WTC11 (cell line): ENCODE data around the gene LRP1. TPM values are rescaled to one million over a fixed set of nuclear protein-coding genes. Genes with fewer than 3 reads are reported as not detected.

Experiments used
- ATAC-seq: fragments of 200-7000 bp; cut with Tn5 transposase; 2 replicates; pipeline ENCODE4 v1.10.0; 2021; ENCODE audit warnings: mild to moderate bottlenecking, moderate library complexity
- CTCF ChIA-PET: fragments of 300-600 bp; sonication (Branson Sonifier 250); formaldehyde crosslinking; loops from one replicate; lab custom pipeline; 2021; ENCODE audit warnings: antibody characterized with exemption; lab: Charles Lee
- POLR2A ChIA-PET: fragments of 350-600 bp; sonication (Branson Sonifier 250); formaldehyde crosslinking; loops from one replicate; lab custom pipeline; 2021; ENCODE audit warnings: antibody characterized with exemption; lab: Charles Lee
- DNase-seq: peaks from one replicate; pipeline ENCODE4 v3.0.0; 2021; ENCODE audit warnings: low spot score
- H3K27ac Mint-ChIP-seq: 2 replicates; pipeline ENCODE4 v1.8.0; 2021; ENCODE audit warnings: mixed read lengths
- H3K27me3 Mint-ChIP-seq: 2 replicates; pipeline ENCODE4 v1.8.0; 2021; ENCODE audit warnings: low read depth, mild to moderate bottlenecking, moderate library complexity, mixed read lengths
- H3K36me3 Mint-ChIP-seq: 2 replicates; pipeline ENCODE4 v1.8.0; 2021; ENCODE audit warnings: mixed read lengths
- H3K4me1 Mint-ChIP-seq: 2 replicates; pipeline ENCODE4 v1.8.0; 2022; ENCODE audit warnings: mixed read lengths
- H3K4me3 Mint-ChIP-seq: 2 replicates; pipeline ENCODE4 v1.8.0; 2021; ENCODE audit warnings: mild to moderate bottlenecking, moderate library complexity, mixed read lengths
- H3K9me3 Mint-ChIP-seq: 2 replicates; pipeline ENCODE4 v1.8.0; 2021; ENCODE audit warnings: mixed read lengths
- AR ChIP-seq: fragments of 250-450 bp; sonication (Bioruptor Pico); IDR thresholded peaks from 2 replicates; pipeline ENCODE4 v1.9.0; 2021; ENCODE audit warnings: mild to moderate bottlenecking
- ATF1 ChIP-seq: sonication (generic); formaldehyde crosslinking; IDR thresholded peaks from 2 replicates; pipeline ENCODE4 v1.8.1; 2023; ENCODE audit warnings: mild to moderate bottlenecking, moderate library complexity, missing genetic modification reagents
- CDX4 ChIP-seq: fragments of 250-450 bp; sonication (Bioruptor Pico); IDR thresholded peaks from 2 replicates; pipeline ENCODE4 v1.9.0; 2021; ENCODE audit warnings: moderate library complexity, mild to moderate bottlenecking, inconsistent platforms, borderline replicate concordance
- CREM ChIP-seq: sonication (generic); formaldehyde crosslinking; IDR thresholded peaks from 2 replicates; pipeline ENCODE4 v1.8.1; 2022; ENCODE audit warnings: mild to moderate bottlenecking, missing genetic modification reagents, moderate library complexity
- CTCF ChIP-seq: fragments of 200-600 bp; IDR thresholded peaks from 2 replicates; pipeline ENCODE4 v1.8.0; 2022; ENCODE audit warnings: antibody characterized with exemption
- EMX1 ChIP-seq: fragments of 250-450 bp; sonication (Bioruptor Pico); IDR thresholded peaks from 2 replicates; pipeline ENCODE4 v1.8.0; 2021; ENCODE audit warnings: mild to moderate bottlenecking
- ERG ChIP-seq: fragments of 250-450 bp; sonication (Bioruptor Pico); IDR thresholded peaks from 2 replicates; pipeline ENCODE4 v1.8.0; 2021; ENCODE audit warnings: mild to moderate bottlenecking
- FOXJ3 ChIP-seq: sonication (generic); formaldehyde crosslinking; IDR thresholded peaks from 2 replicates; pipeline ENCODE4 v1.9.0; 2021; ENCODE audit warnings: missing genetic modification reagents, mild to moderate bottlenecking, borderline replicate concordance
- FOXK1 ChIP-seq: sonication (generic); formaldehyde crosslinking; IDR thresholded peaks from 2 replicates; pipeline ENCODE4 v1.8.0; 2022; ENCODE audit warnings: mild to moderate bottlenecking, moderate library complexity, missing genetic modification reagents
- IRF2 ChIP-seq: sonication (generic); formaldehyde crosslinking; IDR thresholded peaks from 2 replicates; pipeline ENCODE4 v1.8.0; 2022; ENCODE audit warnings: low read depth, missing genetic modification reagents, borderline replicate concordance
- JUN ChIP-seq: sonication (generic); formaldehyde crosslinking; IDR thresholded peaks from 2 replicates; pipeline ENCODE4 v1.8.0; 2023; ENCODE audit warnings: mild to moderate bottlenecking, missing genetic modification reagents
- MAX ChIP-seq: sonication (generic); formaldehyde crosslinking; IDR thresholded peaks from 2 replicates; pipeline ENCODE4 v1.8.0; 2022; ENCODE audit warnings: mild to moderate bottlenecking, missing genetic modification reagents
- OVOL2 ChIP-seq: fragments of 250-450 bp; sonication (Bioruptor Pico); IDR thresholded peaks from 2 replicates; pipeline ENCODE4 v1.9.0; 2021; ENCODE audit warnings: mild to moderate bottlenecking, borderline replicate concordance
- SMAD3 ChIP-seq: sonication (generic); formaldehyde crosslinking; IDR thresholded peaks from 2 replicates; pipeline ENCODE4 v1.8.0; 2022; ENCODE audit warnings: missing genetic modification reagents, mild to moderate bottlenecking, borderline replicate concordance
- SP1 ChIP-seq: sonication (generic); formaldehyde crosslinking; conservative IDR thresholded peaks from 2 replicates; pipeline ENCODE4 v1.8.1; 2022; ENCODE audit warnings: missing genetic modification reagents
- STAT6 ChIP-seq: sonication (generic); formaldehyde crosslinking; conservative IDR thresholded peaks from 2 replicates; pipeline ENCODE4 v1.8.1; 2023; ENCODE audit warnings: mild to moderate bottlenecking, low read depth, missing genetic modification reagents, moderate library complexity
- TCF7 ChIP-seq: sonication (generic); formaldehyde crosslinking; IDR thresholded peaks from 2 replicates; pipeline ENCODE4 v1.8.0; 2022; ENCODE audit warnings: mild to moderate bottlenecking, low read depth, missing genetic modification reagents, moderate library complexity
- ZNF121 ChIP-seq: sonication (generic); formaldehyde crosslinking; IDR thresholded peaks from 2 replicates; pipeline ENCODE4 v1.8.0; 2023; ENCODE audit warnings: missing genetic modification reagents
- total RNA-seq: library from RNA; stranded (reverse); gene quantifications from 3 replicates; pipeline ENCODE4 v1.2.3, GENCODE V29; 2021

Gene LRP1
- total RNA-seq, 1 experiment from 2014 or later = 120 TPM

- TF ChIP-seq ERG = no peak
- no peak for TF ChIP-seq MAX (CRISPR knock-in tag)
Measured at GRCh38 chr12:57225680-57226210, 97.5 kb downstream of the LRP1 start (continued).

GRCh38 chr12:57226588-57227314 is 98.5 kb downstream of the LRP1 start:
- Mint-ChIP-seq H3K27me3 (peaks cover 74% of the 10 kb centered on the region), H3K27ac (peak overlapping the region; percentile 27; the same call in 1 of the 2 replicates), H3K4me1 (peaks cover 62% of the 10 kb centered on the region), H3K9me3 (no peaks in the 10 kb centered on the region), H3K4me3 (peak overlapping the region; percentile 81), H3K36me3 (peaks cover 9% of the 10 kb centered on the region)
- peak; percentile 11 for ATAC-seq
- peak; percentile 79 for DNase-seq
- ChIA-PET CTCF (interaction anchor here (0.6 to 10.4 kb wide), 15 partner anchors 12 to 530 kb away, joined by 3 to 660 read pairs (median 7); partner anchors contain the start of genes GLI1, INHBE, LRP1 and NXPH4), POLR2A (interaction anchor here (0.6 to 7.6 kb wide), 8 partner anchors 13 to 735 kb away, joined by 3 to 97 read pairs (median 4); partner anchors contain the start of gene LRP1)
- TF ChIP-seq IRF2 (CRISPR knock-in tag) (no peak), ATF1 (no peak), ERG (no peak), STAT6 (CRISPR knock-in tag) (no peak), TCF7 (CRISPR knock-in tag) (no peak), FOXJ3 (CRISPR knock-in tag) (no peak), CTCF (no peak), CDX4 (CRISPR knock-in tag) (no peak), SP1 (no peak), AR (CRISPR knock-in tag) (no peak), JUN (no peak), EMX1 (CRISPR knock-in tag) (no peak), OVOL2 (CRISPR knock-in tag) (no peak), ZNF121 (CRISPR knock-in tag) (no peak), FOXK1 (CRISPR knock-in tag) (no peak), MAX (CRISPR knock-in tag) (no peak), CREM (no peak), SMAD3 (no peak)
